PFSK-1 (cell line): ENCODE measurements around the gene CYP2A6.

Source experiments
- POLR2AphosphoS5 ChIP-seq: IDR thresholded peaks from 2 replicates; pipeline ENCODE4 v1.6.1; 2012; ENCODE audit warnings: low read depth, mild to moderate bottlenecking, control low read depth, low read length, moderate library complexity
- REST ChIP-seq, 2 experiments: IDR thresholded peaks; 2 replicates each; pipeline versions ENCODE4 v1.6.1 to v1.8.0; 2011 to 2012; ENCODE audit warnings: low read depth in 2 of 2, low read length in 2 of 2, control low read depth in 1 of 2, inconsistent platforms in 1 of 2, mild to moderate bottlenecking in 1 of 2, moderate library complexity in 1 of 2; ENCODE audit not compliant: insufficient read depth in 1 of 2
- SIN3A ChIP-seq: IDR thresholded peaks from 2 replicates; pipeline ENCODE4 v1.6.1; 2012; ENCODE audit warnings: mild to moderate bottlenecking, low read length, moderate library complexity, borderline replicate concordance; ENCODE audit not compliant: insufficient read depth
- TAF1 ChIP-seq: IDR thresholded peaks from 2 replicates; pipeline ENCODE4 v1.6.1; 2012; ENCODE audit warnings: low read length, control low read depth, borderline replicate concordance; ENCODE audit not compliant: insufficient read depth

- TF ChIP-seq POLR2AphosphoS5 (no peak), REST (IDR thresholded peaks at IDR 0.05; ENCODE audit: insufficient read depth in 1 of 2, low read depth in 2 of 2, low read length in 2 of 2) (no peak), TAF1 (no peak), SIN3A (no peak)
Observed at GRCh38 chr19:40862785-40863184, 12.5 kb upstream of the CYP2A6 start.
